ENCODE measurements around the gene YBX3.
A peak's percentile ranks its signal among the peaks of the same experiment; 100 is the strongest.
"Not testable (repeated sequence)": the region's sequence is repeated elsewhere in the genome, so short reads cannot be mapped to it uniquely, and the experiment has no call there.

Gene YBX3

GRCh38 chr12:10722905-10723746 lies at the start of gene YBX3:
TSS of gene YBX3 (minus strand) at chr12:10723323. CDS start at chr12:10723111, 212 bp downstream.
- peak; percentile 20 to 48 for DNase-seq (ENCODE audit: low read depth in 2 of 2)

GRCh38 chr12:10771132-10771733 lies 48.1 kb upstream of the YBX3 start:
- no peak for DNase-seq (ENCODE audit: low read depth in 2 of 2)

GRCh38 chr12:10759657-10760056 lies 36.5 kb upstream of the YBX3 start:
- DNase-seq (ENCODE audit: low read depth in 2 of 2) = no peak

GRCh38 chr12:10756194-10756593 lies 33.1 kb upstream of the YBX3 start:
- DNase-seq (ENCODE audit: low read depth in 2 of 2) = no peak

GRCh38 chr12:10753059-10753458 lies 29.9 kb upstream of the YBX3 start:
- no peak for DNase-seq (ENCODE audit: low read depth in 2 of 2)

- DNase-seq (ENCODE audit: low read depth in 2 of 2) = no peak
These were observed 27.2 kb upstream of the YBX3 start for GRCh38 chr12:10750385-10750727.

- peak; percentile 46 to 71 for DNase-seq (ENCODE audit: low read depth in 2 of 2)
These were observed 26.7 kb upstream of the YBX3 start for GRCh38 chr12:10749700-10750384.

GRCh38 chr12:10747730-10748129 lies 24.6 kb upstream of the YBX3 start:
- no peak for DNase-seq (ENCODE audit: low read depth in 2 of 2)

- DNase-seq (ENCODE audit: low read depth in 2 of 2) = not testable (repeated sequence)
These were observed 20.3 kb upstream of the YBX3 start for GRCh38 chr12:10743420-10743819.

- DNase-seq (ENCODE audit: low read depth in 2 of 2) = no peak
These were observed 18.7 kb upstream of the YBX3 start for GRCh38 chr12:10741845-10742244.

- no peak for DNase-seq (ENCODE audit: low read depth in 2 of 2)
These were observed 17.1 kb upstream of the YBX3 start for GRCh38 chr12:10740182-10740581.

- no peak for DNase-seq (ENCODE audit: low read depth in 2 of 2)
These were observed 16.3 kb upstream of the YBX3 start for GRCh38 chr12:10739157-10740118.

- no peak for DNase-seq (ENCODE audit: low read depth in 2 of 2)
These were observed 14.1 kb upstream of the YBX3 start for GRCh38 chr12:10737249-10737648.

- DNase-seq (ENCODE audit: low read depth in 2 of 2) = no peak
These were observed 13.3 kb upstream of the YBX3 start for GRCh38 chr12:10736463-10736862.

- DNase-seq (ENCODE audit: low read depth in 2 of 2) = no peak
These were observed 12.3 kb upstream of the YBX3 start for GRCh38 chr12:10735428-10735827.

GRCh38 chr12:10732549-10732948 lies 9.4 kb upstream of the YBX3 start:
- DNase-seq (ENCODE audit: low read depth in 2 of 2) = no peak

GRCh38 chr12:10732066-10732465 lies 8.9 kb upstream of the YBX3 start:
- no peak for DNase-seq (ENCODE audit: low read depth in 2 of 2)

- no peak for DNase-seq (ENCODE audit: low read depth in 2 of 2)
These were observed 7.4 kb upstream of the YBX3 start for GRCh38 chr12:10730559-10730958.

GRCh38 chr12:10728091-10728490 lies 5.0 kb upstream of the YBX3 start:
- no peak for DNase-seq (ENCODE audit: low read depth in 2 of 2)

- no peak for DNase-seq (ENCODE audit: low read depth in 2 of 2)
These were observed 3.8 kb upstream of the YBX3 start for GRCh38 chr12:10726945-10727344.

- DNase-seq (ENCODE audit: low read depth in 2 of 2) = no peak
These were observed 1.9 kb upstream of the YBX3 start for GRCh38 chr12:10725003-10725402.

- DNase-seq (ENCODE audit: low read depth in 2 of 2) = peak; percentile 37 to 67
These were observed 620 bp downstream of the YBX3 start for GRCh38 chr12:10722502-10722904.

All from stimulated activated CD8-positive, alpha-beta memory T cell treated with anti-CD3 and anti-CD28 coated beads, Interleukin-7, amount 100 ng/mL, for 4 hours (primary cell).